Measurements from ENCODE around the gene FOXRED2.

Gene FOXRED2

DNA sequence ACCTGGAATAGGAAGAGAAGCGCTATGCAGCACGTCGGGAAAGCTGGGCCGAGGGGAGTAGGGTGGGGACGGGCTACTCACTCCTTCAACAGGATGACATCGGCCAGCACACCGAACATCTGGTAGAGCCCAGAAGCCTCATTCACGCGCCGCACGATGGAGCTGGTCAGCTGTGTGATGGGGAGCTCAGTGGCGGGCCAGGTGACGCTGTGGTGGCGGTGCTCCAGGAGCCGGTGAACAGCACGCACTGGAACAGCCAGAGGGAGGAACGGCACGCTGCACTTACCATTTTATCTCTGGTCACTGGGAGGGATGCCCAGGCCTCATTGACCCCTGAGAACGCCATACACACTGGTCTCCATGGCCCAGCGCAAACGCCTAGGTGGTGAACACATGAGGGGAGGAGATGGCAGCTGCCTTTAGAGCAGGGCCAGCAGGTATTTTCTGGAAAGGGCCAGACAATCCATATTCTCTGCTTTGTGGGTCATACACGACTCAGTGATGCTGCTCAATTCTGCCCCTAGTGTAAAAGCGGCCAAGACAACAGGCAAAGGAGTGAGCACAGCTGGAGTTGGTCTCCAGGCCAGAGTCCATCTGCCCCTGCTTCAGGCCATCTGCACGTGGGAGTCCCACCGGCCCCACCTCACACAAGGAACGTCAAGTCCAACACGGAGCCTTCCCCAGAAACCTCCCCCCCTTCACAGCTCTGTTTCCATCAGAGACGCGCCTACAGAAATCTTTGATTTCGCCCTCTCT is 8.8 kb downstream of the FOXRED2 start:
- Mint-ChIP-seq H3K27me3 (ENCODE audit: low read depth) (no peaks in the 10 kb centered on the region), H3K4me3 (no peak overlapping the region), H3K9me3 (no peaks in the 10 kb centered on the region), H3K4me1 (no peaks in the 10 kb centered on the region), H3K36me3 (ENCODE audit: low read depth) (peaks cover 28% of the 10 kb centered on the region), H3K27ac (peak overlapping the region in 1 of 3 experiments; percentile 65)
- TF ChIP-seq, protein P1, sequence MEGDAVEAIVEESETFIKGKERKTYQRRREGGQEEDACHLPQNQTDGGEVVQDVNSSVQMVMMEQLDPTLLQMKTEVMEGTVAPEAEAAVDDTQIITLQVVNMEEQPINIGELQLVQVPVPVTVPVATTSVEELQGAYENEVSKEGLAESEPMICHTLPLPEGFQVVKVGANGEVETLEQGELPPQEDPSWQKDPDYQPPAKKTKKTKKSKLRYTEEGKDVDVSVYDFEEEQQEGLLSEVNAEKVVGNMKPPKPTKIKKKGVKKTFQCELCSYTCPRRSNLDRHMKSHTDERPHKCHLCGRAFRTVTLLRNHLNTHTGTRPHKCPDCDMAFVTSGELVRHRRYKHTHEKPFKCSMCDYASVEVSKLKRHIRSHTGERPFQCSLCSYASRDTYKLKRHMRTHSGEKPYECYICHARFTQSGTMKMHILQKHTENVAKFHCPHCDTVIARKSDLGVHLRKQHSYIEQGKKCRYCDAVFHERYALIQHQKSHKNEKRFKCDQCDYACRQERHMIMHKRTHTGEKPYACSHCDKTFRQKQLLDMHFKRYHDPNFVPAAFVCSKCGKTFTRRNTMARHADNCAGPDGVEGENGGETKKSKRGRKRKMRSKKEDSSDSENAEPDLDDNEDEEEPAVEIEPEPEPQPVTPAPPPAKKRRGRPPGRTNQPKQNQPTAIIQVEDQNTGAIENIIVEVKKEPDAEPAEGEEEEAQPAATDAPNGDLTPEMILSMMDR (IDR thresholded peaks at IDR 0.05; ENCODE audit: unreplicated experiment in 3 of 3), result peak in 1 of 3 experiments; percentile 19

DNA sequence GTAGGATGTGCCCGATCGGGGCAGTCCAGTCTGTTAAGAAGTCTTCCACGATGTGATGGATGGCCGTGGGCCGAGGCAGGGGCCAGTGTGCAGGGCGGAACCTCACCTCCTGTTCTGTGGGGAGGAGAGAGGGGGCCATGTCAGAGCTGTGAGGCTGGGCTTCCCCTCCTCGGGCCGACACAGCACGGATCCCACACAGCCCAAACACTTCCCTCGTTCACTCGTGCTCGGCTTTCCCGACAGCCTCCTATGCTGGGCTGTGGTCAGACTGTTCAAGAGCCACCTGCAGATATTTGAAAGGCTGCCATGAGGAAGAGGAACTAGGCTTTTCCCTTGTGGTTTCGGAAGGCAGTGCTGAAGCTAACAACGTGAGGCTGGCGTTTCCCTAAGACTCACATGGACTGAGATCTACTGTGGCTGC is 13.1 kb downstream of the FOXRED2 start:
- Mint-ChIP-seq H3K4me1 (peaks cover 6% of the 10 kb centered on the region), H3K27ac (no peak overlapping the region), H3K27me3 (ENCODE audit: low read depth) (no peaks in the 10 kb centered on the region), H3K4me3 (no peak overlapping the region), H3K9me3 (no peaks in the 10 kb centered on the region), H3K36me3 (ENCODE audit: low read depth) (peaks cover 41% of the 10 kb centered on the region)
- TF ChIP-seq, protein P1 (IDR thresholded peaks at IDR 0.05; ENCODE audit: unreplicated experiment in 3 of 3), result no peak

DNA sequence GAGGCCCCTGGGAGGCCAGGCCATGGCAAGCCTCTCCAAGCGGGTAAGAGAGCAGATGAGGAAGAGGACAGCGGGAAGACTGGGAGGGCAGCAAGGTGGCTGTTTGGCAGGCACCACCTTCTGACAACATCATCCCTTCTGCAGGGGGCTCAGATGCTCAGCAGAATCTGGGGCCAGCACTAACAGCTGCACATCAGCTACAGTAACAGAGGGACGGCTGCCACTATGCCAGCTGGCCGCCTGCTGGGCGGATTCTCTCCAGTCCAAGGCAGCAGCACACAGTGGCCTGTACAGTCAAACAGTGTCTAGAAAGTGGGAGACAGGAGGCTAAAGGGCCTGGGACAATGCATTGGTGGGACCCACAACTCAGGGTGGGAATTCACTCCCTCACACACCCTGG is 14.7 kb downstream of the FOXRED2 start:
- H3K27ac Mint-ChIP-seq, result no peak overlapping the region
- TF ChIP-seq, protein P1 (IDR thresholded peaks at IDR 0.05; ENCODE audit: unreplicated experiment in 3 of 3), result no peak
- H3K27me3 Mint-ChIP-seq (ENCODE audit: low read depth), result no peaks in the 10 kb centered on the region
- peaks cover 38% of the 10 kb centered on the region for H3K36me3 Mint-ChIP-seq (ENCODE audit: low read depth)
- no peaks in the 10 kb centered on the region for H3K9me3 Mint-ChIP-seq
- no peak overlapping the region for H3K4me3 Mint-ChIP-seq
- H3K4me1 Mint-ChIP-seq, result peaks cover 6% of the 10 kb centered on the region

DNA sequence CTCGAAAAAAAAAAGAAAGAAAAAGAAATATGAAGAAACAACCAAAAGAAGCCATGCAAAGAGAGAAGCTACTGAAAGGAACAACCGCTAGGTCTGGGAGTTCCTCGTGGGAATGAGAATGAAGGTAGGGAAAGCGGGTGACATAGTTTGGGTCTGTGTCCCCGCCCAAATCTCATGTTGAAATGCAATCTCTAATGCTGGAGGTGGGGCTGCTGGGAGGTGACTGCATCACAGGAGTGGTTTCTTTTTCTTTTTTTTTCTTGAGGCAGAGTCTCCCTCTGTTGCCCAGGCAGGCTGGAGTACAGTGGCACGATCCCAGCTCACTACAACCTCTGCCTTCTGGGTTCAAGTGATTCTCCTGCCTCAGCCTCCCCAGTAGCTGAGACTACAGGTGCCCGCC is 15.7 kb downstream of the FOXRED2 start:
- H3K4me1 Mint-ChIP-seq, result peaks cover 6% of the 10 kb centered on the region
- peaks cover 42% of the 10 kb centered on the region for H3K36me3 Mint-ChIP-seq (ENCODE audit: low read depth)
- no peak overlapping the region for H3K27ac Mint-ChIP-seq
- H3K9me3 Mint-ChIP-seq, result no peaks in the 10 kb centered on the region
- TF ChIP-seq, protein P1 (IDR thresholded peaks at IDR 0.05; ENCODE audit: unreplicated experiment in 3 of 3), result no peak
- no peak overlapping the region for H3K4me3 Mint-ChIP-seq
- H3K27me3 Mint-ChIP-seq (ENCODE audit: low read depth), result no peaks in the 10 kb centered on the region

DNA sequence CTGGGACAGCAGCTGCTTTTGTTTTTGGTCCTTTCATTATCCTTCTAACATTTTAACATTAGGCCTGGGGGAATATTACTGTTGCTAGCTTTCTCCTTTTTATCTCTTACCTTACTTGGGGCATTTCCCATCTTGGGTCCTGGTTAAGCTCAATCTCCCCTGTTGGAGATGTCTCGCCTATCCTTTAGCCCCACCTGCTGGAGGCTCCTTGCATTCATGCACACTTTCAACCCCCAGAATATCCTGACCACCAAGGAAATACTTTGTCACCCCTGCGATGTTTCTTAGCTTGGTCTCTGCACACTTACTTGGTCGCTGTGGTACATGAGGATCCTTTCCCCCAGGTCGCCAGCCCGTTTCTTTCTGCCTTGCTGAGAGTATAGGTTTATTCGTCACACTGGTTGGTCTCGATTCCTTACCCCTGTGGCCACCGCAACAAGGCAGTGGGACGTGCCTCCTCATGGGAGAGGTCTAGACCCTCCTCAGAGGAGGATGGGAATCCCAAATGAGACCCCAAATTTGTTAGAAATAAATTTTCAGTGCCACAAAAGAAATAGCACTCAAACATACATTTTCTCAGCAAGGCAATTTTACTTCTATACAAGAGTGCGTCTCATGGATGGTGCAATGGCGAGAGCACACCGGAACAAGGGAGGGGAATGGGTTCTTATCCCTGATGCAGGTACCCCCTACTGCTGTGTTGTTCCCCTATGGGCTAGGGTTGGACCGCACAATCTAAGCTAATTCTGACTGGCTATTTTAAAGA is 20.0 kb downstream of the FOXRED2 start:
- Mint-ChIP-seq H3K27ac (peak overlapping the region in 2 of 3 experiments; percentile 10 to 13), H3K27me3 (ENCODE audit: low read depth) (no peaks in the 10 kb centered on the region), H3K4me3 (peak overlapping the region in 1 of 3 experiments; percentile 38), H3K9me3 (no peaks in the 10 kb centered on the region), H3K36me3 (ENCODE audit: low read depth) (peaks cover 29% of the 10 kb centered on the region), H3K4me1 (peaks cover 1% of the 10 kb centered on the region)
- TF ChIP-seq, protein P1 (IDR thresholded peaks at IDR 0.05; ENCODE audit: unreplicated experiment in 3 of 3), result peak; percentile 62 to 64 (median 63)
